ENCODE data around the gene TSPAN18.

- TF ChIP-seq, protein P1, sequence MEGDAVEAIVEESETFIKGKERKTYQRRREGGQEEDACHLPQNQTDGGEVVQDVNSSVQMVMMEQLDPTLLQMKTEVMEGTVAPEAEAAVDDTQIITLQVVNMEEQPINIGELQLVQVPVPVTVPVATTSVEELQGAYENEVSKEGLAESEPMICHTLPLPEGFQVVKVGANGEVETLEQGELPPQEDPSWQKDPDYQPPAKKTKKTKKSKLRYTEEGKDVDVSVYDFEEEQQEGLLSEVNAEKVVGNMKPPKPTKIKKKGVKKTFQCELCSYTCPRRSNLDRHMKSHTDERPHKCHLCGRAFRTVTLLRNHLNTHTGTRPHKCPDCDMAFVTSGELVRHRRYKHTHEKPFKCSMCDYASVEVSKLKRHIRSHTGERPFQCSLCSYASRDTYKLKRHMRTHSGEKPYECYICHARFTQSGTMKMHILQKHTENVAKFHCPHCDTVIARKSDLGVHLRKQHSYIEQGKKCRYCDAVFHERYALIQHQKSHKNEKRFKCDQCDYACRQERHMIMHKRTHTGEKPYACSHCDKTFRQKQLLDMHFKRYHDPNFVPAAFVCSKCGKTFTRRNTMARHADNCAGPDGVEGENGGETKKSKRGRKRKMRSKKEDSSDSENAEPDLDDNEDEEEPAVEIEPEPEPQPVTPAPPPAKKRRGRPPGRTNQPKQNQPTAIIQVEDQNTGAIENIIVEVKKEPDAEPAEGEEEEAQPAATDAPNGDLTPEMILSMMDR (IDR thresholded peaks at IDR 0.05) = no peak
- no peak for TF ChIP-seq EP300 (IDR thresholded peaks at IDR 0.05)
- TF ChIP-seq POLR2A (IDR thresholded peaks at IDR 0.05) = no peak
Observed at GRCh38 chr11:44774731-44775130, 48.0 kb downstream of the TSPAN18 start.

Data from ovary (tissue), 3 donors.